ENCODE data around the gene DDX51.
"Not testable (repeated sequence)": the region's sequence is repeated elsewhere in the genome, so short reads cannot be mapped to it uniquely, and the experiment has no call there.

The DDX51 gene

GRCh38 chr12:132154941-132155770 lies 11.0 kb upstream of the DDX51 start:
- no peak for DNase-seq (ENCODE audit: low spot score)

DNA sequence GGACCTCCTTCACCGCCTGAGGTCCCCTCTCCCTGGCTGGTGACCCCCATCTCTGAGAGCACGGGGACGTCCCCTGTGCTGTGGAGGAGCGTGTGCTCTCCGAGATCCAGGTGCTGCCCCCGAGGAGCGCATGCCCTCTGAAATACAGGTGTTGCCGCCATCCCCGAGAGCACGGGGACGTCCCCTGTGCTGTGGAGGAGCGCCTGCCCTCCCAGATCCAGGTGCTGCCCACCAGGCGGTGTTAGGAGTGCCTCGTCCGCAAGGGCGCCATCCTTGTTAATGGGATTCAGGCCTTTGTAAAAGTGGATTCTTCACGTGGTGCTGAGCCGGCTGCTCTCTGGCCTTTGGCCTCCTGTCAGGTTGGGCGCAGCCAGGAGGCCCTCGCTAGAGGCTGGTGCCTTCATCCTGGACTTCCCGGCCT lies 10.2 kb upstream of the DDX51 start:
- no peak for DNase-seq (ENCODE audit: low spot score)

DNA sequence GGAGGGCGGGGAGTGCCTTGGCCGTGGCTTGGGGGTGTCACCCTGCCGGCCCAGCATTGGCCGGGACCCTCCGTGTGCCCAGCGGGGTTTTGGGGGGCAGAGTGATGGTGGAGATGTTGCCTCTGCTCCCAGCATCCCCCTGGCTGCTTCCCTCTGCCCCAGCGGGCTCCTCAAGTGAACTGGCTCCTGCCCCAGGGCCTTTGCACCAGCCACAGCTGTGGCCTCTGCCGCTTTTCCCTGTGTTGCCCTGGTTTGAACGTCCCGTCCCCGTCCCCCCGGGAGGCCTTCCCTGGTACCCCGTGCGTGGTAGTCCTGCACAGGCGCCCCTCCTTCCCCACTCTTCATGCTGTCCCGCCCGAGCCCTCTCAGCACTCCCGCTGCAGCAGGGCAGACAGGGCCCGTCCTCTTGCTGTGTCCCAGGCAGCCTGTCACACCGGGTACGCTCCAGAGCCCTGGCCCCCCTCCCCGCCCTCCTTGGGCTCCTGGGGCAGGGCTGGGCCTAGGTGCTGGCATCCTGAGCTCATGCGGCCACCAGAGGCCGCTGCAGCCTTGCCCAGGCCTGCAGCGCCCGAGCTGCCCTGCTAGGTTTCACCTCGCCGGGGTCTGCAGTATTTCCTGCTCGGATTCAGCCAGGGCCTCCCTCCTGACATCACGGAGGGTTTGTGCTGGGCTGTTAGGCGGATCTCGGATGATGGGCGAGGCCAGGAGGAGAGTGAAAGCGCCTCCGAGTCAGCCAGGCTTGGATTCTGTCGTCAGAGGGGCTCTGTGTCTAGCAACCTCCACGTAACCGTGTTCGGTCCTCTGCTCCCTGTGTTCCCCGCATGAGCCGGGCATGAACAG lies 9.6 kb upstream of the DDX51 start:
- DNase-seq (ENCODE audit: low spot score), result peak; percentile 69

GRCh38 chr12:132152953-132153352 lies 8.8 kb upstream of the DDX51 start:
- DNase-seq (ENCODE audit: low spot score), result no peak

GRCh38 chr12:132152411-132152821 lies 8.3 kb upstream of the DDX51 start:
- no peak for DNase-seq (ENCODE audit: low spot score)

GRCh38 chr12:132151766-132152410 lies 7.8 kb upstream of the DDX51 start:
- DNase-seq (ENCODE audit: low spot score), result no peak

DNA sequence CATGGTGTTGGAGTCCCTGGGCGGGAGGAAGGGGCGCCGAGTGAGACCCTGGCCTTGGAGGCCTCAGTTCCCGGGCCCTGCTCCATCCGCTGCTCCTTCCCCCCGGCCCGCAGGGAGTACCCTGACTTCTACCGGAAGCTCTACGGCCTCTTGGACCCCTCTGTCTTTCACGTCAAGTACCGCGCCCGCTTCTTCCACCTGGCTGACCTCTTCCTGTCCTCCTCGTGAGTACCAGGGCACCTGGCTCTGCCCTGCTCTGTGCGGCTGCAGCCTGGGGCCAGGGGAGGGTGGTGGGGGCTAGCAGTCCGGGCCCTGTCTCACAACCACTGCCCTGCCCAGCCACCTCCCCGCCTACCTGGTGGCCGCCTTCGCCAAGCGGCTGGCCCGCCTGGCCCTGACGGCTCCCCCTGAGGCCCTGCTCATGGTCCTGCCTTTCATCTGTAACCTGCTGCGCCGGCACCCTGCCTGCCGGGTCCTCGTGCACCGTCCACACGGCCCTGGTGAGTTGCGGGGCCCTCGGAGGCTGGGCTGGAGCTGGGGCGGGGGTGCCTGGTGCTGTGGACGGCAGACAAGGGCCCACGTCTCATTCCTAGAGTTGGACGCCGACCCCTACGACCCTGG lies 7.1 kb upstream of the DDX51 start:
- no peak for DNase-seq (ENCODE audit: low spot score)

GRCh38 chr12:132150780-132151144 lies 6.6 kb upstream of the DDX51 start:
- DNase-seq (ENCODE audit: low spot score), result no peak

DNA sequence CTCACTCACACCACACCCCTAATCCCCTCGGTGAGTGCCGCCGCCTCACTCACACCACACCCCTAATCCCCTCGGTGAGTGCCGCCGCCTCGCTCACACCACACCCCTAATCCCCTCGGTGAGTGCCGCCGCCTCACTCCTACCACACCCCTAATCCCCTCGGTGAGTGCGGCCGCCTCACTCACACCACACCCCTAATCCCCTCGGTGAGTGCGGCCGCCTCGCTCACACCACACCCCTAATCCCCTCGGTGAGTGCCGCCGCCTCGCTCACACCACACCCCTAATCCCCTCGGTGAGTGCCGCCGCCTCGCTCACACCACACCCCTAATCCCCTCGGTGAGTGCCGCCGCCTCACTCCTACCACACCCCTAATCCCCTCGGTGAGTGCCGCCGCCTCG lies 5.4 kb upstream of the DDX51 start:
- not testable (repeated sequence) for DNase-seq (ENCODE audit: low spot score)

GRCh38 chr12:132148368-132149045 lies 4.4 kb upstream of the DDX51 start:
- no peak for DNase-seq (ENCODE audit: low spot score)

DNA sequence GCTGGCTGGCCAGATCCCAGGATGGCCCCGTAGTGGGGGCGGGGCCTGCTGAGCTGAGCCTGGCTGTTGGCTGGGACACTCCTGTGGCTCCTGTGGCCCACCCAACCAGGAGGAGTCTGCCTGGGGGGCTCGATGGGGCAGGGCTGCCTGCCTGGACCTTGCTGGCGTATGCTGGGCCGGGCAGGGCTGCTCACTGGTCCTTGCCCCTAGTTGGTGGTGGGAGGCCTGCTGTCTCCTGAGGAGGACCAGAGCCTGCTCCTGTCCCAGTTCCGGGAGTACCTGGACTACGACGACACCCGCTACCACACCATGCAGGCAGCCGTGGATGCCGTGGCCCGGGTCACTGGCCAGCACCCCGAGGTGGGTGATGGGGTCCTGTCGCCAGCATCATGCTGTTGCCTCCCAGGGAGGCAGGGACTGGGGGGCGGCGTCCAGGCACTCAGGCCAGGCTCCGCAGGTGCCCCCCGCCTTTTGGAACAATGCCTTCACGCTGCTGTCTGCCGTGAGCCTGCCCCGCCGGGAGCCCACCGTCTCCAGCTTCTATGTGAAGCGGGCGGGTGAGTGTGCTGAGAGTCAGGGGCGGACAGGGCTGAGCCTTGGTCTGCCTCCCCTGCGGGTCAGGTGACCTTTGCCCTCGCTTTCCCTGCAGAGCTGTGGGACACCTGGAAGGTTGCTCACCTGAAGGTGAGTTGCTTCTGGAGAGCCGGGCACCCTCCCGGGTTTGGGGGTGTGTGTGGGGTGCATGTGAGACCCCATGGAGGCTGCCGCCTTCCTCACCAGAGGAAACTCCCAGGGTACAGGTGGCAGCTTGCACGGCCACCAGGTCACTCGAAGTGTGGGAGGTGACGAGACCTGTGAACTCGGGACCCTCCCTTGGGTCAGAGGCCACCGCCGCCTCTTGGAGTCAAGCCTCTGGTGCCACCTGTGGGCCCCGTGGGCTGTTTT lies 3.6 kb upstream of the DDX51 start:
- DNase-seq (ENCODE audit: low spot score), result no peak

DNA sequence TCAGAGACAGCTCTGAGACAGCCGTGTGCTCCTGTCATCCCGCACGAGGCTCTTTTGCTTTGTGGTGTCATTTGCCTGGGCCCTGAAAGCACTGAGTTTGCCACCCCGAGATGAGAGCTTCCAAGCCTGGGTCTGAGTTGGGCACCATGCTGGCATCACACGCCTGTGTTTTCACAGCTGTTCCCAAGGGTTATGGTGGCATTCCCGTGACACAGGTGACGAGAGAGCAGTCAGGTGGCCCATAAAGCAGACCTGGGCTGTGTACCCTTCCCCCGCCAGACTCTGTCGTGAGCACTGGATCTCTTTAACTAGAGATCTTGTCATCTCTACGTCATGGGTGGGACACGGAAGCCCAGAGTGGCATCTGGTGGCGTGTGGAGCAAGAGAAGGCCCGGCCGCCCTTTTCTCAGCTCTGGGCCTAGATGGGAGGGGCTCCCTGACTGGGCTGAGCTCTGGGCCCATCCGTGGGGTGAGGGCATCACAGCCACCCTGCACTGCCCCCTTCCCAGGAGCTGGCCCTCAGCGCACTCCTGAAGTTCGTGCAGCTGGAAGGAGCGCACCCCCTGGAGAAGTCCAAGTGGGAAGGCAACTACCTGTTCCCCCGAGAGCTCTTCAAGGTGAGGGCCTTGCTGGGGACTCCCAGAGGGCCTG lies 2.8 kb upstream of the DDX51 start:
- no peak for DNase-seq (ENCODE audit: low spot score)

DNA sequence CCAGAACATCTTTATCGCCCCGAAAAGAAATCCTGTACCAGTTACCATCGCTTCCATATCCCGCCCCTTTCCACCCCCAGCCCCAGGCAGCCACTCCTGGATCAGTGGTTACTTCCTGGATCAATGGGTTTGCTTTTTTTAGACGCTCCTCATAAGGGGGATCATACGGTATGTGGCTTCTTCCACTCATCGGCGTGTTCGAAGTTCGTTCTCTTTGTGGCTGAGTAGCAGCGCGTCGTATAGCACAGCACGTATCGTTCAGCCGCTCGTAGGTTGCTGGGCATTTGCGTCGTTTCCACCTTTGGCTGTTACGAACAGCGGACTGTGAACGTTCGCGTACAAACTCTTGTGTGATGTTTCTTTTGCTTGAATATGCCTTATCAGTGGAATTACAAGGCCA lies 2.0 kb upstream of the DDX51 start:
- no peak for DNase-seq (ENCODE audit: low spot score)

DNA sequence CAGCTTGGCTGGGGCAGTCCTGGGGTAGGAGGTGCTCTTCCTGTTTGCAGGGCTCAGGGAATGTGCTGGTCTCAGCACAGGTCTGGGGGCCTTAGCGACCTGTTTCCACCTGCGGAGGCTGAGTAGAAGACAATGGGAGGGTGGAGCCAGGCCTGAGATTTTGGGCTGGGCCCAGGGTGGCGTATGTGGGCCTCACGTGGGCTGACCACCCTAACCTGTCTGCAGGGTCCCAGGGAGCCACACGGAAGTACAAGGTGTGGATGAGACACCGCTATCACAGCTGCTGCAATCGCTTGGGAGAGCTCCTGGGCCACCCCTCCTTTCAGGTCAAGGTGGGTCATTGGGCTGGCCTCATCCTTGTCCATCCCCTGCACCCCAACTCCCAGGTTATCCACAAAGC lies 1.2 kb upstream of the DDX51 start:
- DNase-seq (ENCODE audit: low spot score), result no peak

DNA sequence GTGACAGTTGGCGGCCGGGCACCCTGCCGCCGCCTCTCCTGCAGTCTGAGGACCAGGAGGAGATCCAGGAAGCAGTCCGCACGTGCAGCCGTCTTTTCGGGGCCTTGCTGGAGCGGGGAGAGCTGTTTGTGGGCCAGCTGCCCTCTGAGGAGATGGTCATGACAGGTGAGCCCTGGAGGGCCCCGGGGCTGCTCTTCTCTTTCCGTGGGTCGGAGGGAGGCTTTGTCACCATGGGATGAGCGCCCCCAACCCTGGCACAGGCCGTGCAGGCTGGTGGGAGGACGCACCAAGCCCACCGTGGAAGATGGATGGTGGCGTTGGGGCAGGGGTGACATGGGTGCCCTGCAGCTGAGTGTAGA lies 670 bp upstream of the DDX51 start:
- no peak for DNase-seq (ENCODE audit: low spot score)

GRCh38 chr12:132143336-132144071 lies 615 bp downstream of the DDX51 start:
- DNase-seq (ENCODE audit: low spot score), result no peak

DNA sequence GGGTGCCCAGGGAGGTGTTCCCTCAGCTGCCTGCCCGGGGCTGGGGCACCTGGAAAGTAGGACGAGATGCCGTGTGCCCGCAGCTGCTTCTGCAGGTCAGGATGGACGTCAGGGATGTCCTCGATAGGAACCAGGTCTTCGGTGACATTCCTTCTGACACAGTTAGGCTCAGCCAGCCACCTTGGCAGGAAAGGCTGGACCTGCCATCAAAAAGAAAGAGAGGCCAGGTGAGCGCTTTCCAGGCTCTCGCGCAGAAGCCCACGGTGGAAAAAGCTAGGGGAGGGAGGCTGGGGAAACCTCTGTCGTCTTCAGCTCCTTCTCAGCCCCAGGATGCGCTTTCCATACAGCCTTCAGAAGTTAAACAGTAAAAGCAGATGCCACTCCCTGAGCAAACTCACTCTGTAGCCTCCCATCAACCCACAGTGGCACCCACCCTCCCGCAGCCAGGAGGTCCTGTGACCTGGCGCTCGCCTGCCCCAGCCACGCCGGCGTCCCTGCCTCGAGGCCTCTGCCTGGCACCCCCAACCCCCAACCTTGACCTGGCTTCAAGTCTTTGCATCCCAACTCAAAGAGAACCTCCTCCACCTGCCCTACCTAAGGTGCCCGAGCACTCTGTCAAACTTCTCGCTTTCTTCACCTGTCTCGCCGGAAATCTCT lies 1.3 kb downstream of the DDX51 start:
- DNase-seq (ENCODE audit: low spot score), result no peak

DNA sequence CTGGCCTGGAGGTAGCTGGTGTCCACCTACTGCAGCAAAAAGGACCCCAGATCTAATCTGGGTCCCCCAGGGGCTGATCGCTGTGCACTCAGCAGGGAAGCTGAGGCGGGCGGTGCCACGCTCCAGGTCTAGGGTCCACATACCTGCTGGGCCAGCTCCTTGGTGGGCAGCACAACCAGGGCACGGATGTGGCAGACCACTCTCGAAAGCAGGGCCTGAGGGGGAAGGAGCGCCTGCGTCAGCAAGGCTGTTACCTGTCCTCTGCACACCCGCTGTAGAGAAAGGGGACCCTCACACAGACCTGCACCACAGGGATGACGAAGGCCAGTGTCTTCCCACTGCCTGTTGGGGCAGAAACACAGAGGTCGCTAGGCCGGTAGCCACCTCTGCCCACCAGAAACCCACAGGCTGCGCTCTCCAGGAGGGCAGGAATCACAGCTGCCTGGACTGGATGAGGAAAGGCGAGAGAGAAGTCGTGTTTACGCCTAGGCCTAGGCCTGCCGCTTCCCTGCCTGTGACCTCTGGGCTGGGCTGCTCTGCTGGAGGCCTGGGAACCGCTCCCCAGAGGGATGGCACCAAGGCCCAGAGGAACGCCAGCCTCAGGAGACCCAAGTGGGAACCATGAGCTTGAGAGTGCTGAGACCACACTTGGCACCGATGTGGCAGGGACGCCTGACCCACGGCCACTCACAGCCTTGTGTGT lies 2.0 kb downstream of the DDX51 start:
- no peak for DNase-seq (ENCODE audit: low spot score)

Data from Ammon's horn (tissue), 1 donor.